Spleen (tissue), 11 donors: Measurements from ENCODE around the gene MPC2. TPM values are rescaled to one million over a fixed set of nuclear protein-coding genes. Genes with fewer than 3 reads are reported as not detected.

Experiments used
- DNase-seq: peaks from one replicate; pipeline ENCODE4 v3.0.0-alpha.2; 2020
- H3K27ac ChIP-seq, 8 donors: fragments of 200-600 bp; sonication (generic) in 7 of 8; 1 replicate in 4 of 8; 2 replicates in 4 of 8; pipeline versions ENCODE4 v1.5.0 to v1.8.0; 2016 to 2021; ENCODE audit warnings: inconsistent platforms in 4 of 8, mild to moderate bottlenecking in 4 of 8, moderate library complexity in 1 of 8
- H3K27me3 ChIP-seq, 7 donors: fragments of 200-600 bp; sonication (generic) in 6 of 7; replicated peaks in 1 of 7; 1 replicate in 4 of 7; 2 replicates in 3 of 7; pipeline versions ENCODE4 v1.5.0 to v1.8.0; 2016 to 2021; ENCODE audit warnings: inconsistent platforms in 3 of 7, mild to moderate bottlenecking in 1 of 7
- H3K36me3 ChIP-seq, 6 donors: fragments of 200-600 bp; sonication (generic) in 5 of 6; 1 replicate in 4 of 6; 2 replicates in 2 of 6; pipeline versions ENCODE4 v1.5.0 to v1.8.0; 2016 to 2021; ENCODE audit warnings: inconsistent platforms in 2 of 6
- H3K4me1 ChIP-seq, 6 donors: fragments of 200-600 bp; sonication (generic) in 5 of 6; 1 replicate in 3 of 6; 2 replicates in 3 of 6; pipeline versions ENCODE4 v1.5.0 to v1.8.0; 2016 to 2021; ENCODE audit warnings: inconsistent platforms in 3 of 6
- H3K4me3 ChIP-seq, 8 donors: fragments of 200-600 bp; sonication (generic) in 7 of 8; 1 replicate in 4 of 8; 2 replicates in 4 of 8; pipeline versions ENCODE4 v1.5.0 to v1.8.0; 2016 to 2021; ENCODE audit warnings: inconsistent platforms in 4 of 8, mild to moderate bottlenecking in 4 of 8, moderate library complexity in 2 of 8
- H3K9me3 ChIP-seq, 8 donors: fragments of 200-600 bp; sonication (generic) in 7 of 8; 1 replicate in 4 of 8; 2 replicates in 4 of 8; pipeline versions ENCODE4 v1.5.0 to v1.8.0; 2016 to 2021; ENCODE audit warnings: inconsistent platforms in 4 of 8
- POLR2A ChIP-seq, 3 donors: fragments of 450-650 bp; IDR thresholded peaks; one replicate each; pipeline ENCODE4 v1.5.1; 2017; ENCODE audit warnings: antibody characterized with exemption in 3 of 3, mild to moderate bottlenecking in 1 of 3
- POLR2AphosphoS5 ChIP-seq, 3 donors: sonication (generic); formaldehyde crosslinking; IDR thresholded peaks; one replicate each; pipeline ENCODE4 v1.5.1; 2017; ENCODE audit warnings: antibody characterized with exemption in 3 of 3
- WGBS, 5 donors: extraction: QIAGEN DNeasy Blood & Tissue Kit in 3 of 5; methylation state at CpG; one replicate each; pipeline versions ENCODE4 v1.1.5 to v1.1.7; 2013 to 2018; 5-methylcytosine and 5-hydroxymethylcytosine counted together
- intact Hi-C: fragments of 100-400 bp; cut with DNase I; formaldehyde crosslinking; loops from one replicate; pipeline ENCODE4 v1.15.0; 2023; ENCODE audit warnings: low total_unique reads
- polyA plus RNA-seq, 3 donors: library from polyadenylated mRNA; stranded (reverse); fragments of 200-250 nt; gene quantifications; one replicate each; pipeline ENCODE4 v1.2.1, GENCODE V29; 2013
- total RNA-seq, 7 donors: library from RNA; depleted of rRNA in 3 of 7; stranded (reverse); fragments of >200 nt in 3 of 7; fragmentation: NEBNext Ultra II Directional in 4 of 7; extraction: Animal tissue kit (Norgen Biotek cat#: 25700) in 4 of 7; gene quantifications; one replicate each; pipeline versions ENCODE4 v1.1.0 to v1.2.1, GENCODE V29; 2016 to 2021
- TF ChIP-seq, protein P1 (sequence below), 11 experiments: fragments of 200-600 bp in 7 of 11; fragments of 450-650 bp in 4 of 11; sonication (generic) in 4 of 11; IDR thresholded peaks in 8 of 11; conservative IDR thresholded peaks in 3 of 11; 1 replicate in 7 of 11; 2 replicates in 4 of 11; pipeline versions ENCODE4 v1.4.0 to v1.8.0; 2016 to 2021; ENCODE audit warnings: antibody characterized with exemption in 11 of 11, inconsistent platforms in 4 of 11, mild to moderate bottlenecking in 1 of 11
- donor health status: healthy with polysubstance abuse.
- donor health status: DM: no; HTN: no; CAD: no; lungs with moderate emphysema.
- donor health status: DM: no; HTN: no; CAD: no.
- donor health status: Bipolar disorder and iron deficiency.
- donor health status: healthy.
- donor health status: DM: no; HTN: no; CAD: no.
- donor health status: DM: yes; HTN: yes; CAD: no.

Gene MPC2
- total and polyA plus RNA-seq, 10 donors, result 23.0 to 47.4 (median 30.2) TPM

DNA sequence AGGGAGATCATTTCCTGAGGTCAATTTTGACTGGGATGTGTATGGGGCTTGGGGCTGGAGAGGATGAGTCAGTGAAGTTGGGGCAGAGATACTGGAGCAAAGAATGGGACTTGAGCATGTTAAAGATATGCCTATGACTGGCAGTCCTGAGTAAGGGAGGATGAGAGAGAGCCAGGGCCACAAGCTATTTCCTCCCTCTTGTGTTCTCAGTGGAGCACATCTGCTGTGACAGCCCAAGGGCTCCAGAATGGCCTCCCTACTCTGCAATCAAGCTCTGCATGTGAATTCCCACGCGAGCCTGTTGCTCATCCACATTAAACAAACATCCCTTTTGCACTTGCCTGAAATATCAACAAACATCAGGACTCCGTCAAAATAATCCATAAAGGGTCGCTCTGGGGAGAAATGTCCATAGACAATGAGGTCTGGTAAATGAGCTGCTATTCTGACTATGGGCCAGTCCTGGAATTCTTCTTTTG lies 32.2 kb downstream of the MPC2 start:
- Histone ChIP-seq H3K4me3 (no peak overlapping the region), H3K36me3 (no peaks in the 10 kb centered on the region), H3K4me1 (peaks cover 0 to 9% (median 2%) of the 10 kb centered on the region in 6 donors), H3K27ac (peak overlapping the region in 5 of 8 donors; percentile 2 to 53 (median 34)), H3K27me3 (no peaks in the 10 kb centered on the region), H3K9me3 (peaks cover 2 to 10% (median 7%) of the 10 kb centered on the region in 8 donors)
- DNase-seq, result no peak
- WGBS, 5 donors, result 82 to 86% (median 85%) methylated on average over 4 of the region's 4 CpGs
- TF ChIP-seq, protein P1, sequence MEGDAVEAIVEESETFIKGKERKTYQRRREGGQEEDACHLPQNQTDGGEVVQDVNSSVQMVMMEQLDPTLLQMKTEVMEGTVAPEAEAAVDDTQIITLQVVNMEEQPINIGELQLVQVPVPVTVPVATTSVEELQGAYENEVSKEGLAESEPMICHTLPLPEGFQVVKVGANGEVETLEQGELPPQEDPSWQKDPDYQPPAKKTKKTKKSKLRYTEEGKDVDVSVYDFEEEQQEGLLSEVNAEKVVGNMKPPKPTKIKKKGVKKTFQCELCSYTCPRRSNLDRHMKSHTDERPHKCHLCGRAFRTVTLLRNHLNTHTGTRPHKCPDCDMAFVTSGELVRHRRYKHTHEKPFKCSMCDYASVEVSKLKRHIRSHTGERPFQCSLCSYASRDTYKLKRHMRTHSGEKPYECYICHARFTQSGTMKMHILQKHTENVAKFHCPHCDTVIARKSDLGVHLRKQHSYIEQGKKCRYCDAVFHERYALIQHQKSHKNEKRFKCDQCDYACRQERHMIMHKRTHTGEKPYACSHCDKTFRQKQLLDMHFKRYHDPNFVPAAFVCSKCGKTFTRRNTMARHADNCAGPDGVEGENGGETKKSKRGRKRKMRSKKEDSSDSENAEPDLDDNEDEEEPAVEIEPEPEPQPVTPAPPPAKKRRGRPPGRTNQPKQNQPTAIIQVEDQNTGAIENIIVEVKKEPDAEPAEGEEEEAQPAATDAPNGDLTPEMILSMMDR (IDR thresholded peaks at IDR 0.05 in 8 of 11, conservative IDR thresholded peaks at IDR 0.05 in 3 of 11), result no peak
- TF ChIP-seq POLR2AphosphoS5 (IDR thresholded peaks at IDR 0.05) (no peak), POLR2A (IDR thresholded peaks at IDR 0.05) (no peak)
- intact Hi-C loops, result no loop called here

DNA sequence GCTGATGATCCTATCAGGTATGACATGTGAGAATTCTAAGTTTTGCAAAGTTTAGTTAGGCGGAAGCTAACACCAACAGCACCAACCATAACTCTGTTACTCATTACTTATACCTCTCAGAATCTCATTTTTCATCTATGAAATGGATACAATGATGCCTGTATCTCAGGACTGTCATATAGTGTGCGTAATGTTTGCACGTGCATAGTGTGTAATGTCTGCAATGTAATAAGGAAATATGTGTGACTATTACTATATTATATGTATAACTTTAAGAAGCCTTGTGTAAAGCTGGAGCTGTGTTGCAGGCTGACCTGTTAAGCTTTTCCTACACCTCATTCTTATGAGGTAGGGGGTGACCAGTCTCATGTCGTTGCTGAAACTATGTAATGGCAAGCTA lies 36.0 kb downstream of the MPC2 start:
- DNase-seq, result no peak
- H3K9me3 ChIP-seq, result no peaks in the 10 kb centered on the region
- H3K36me3 ChIP-seq, result no peaks in the 10 kb centered on the region
- intact Hi-C loops, result no loop called here
- H3K27ac ChIP-seq, result no peak overlapping the region
- H3K4me3 ChIP-seq, result no peak overlapping the region
- 93 to 98% (median 96%) methylated on average over 4 of the region's 4 CpGs for WGBS, 5 donors
- peaks cover 0 to 8% (median 2%) of the 10 kb centered on the region in 6 donors for H3K4me1 ChIP-seq
- TF ChIP-seq POLR2AphosphoS5 (IDR thresholded peaks at IDR 0.05), result no peak
- no peak for TF ChIP-seq POLR2A (IDR thresholded peaks at IDR 0.05)
- TF ChIP-seq, protein P1 (IDR thresholded peaks at IDR 0.05 in 8 of 11, conservative IDR thresholded peaks at IDR 0.05 in 3 of 11), result no peak
- H3K27me3 ChIP-seq, result no peaks in the 10 kb centered on the region

DNA sequence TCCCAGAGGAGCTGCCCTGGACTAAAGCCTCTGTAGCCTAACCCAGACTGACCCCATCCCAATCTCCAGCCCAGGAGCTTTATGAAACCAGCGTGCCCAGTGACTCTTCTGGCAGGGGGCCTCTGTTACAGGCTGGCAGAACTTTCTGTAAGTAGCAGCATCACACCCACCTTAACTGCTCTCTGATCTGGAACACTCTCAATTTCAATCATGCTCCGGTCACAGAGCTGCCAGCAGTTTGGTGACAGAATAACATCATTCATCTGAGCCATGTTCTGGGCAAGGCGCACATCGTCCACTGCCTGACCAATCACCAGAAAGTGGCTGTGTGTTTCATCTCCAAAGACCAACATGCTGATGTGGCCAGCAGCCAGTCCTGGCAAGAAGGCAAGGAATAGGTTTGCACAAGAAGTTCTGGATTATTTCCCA lies 37.6 kb downstream of the MPC2 start:
- Histone ChIP-seq H3K27me3 (no peaks in the 10 kb centered on the region), H3K27ac (no peak overlapping the region), H3K4me1 (no peaks in the 10 kb centered on the region), H3K9me3 (no peaks in the 10 kb centered on the region), H3K4me3 (no peak overlapping the region), H3K36me3 (no peaks in the 10 kb centered on the region)
- TF ChIP-seq POLR2AphosphoS5 (IDR thresholded peaks at IDR 0.05), result no peak
- TF ChIP-seq, protein P1 (IDR thresholded peaks at IDR 0.05 in 8 of 11, conservative IDR thresholded peaks at IDR 0.05 in 3 of 11), result no peak
- no peak for DNase-seq
- intact Hi-C loops, result no loop called here
- WGBS, 5 donors, result 79 to 94% (median 81%) methylated on average over 4 of the region's 4 CpGs

DNA sequence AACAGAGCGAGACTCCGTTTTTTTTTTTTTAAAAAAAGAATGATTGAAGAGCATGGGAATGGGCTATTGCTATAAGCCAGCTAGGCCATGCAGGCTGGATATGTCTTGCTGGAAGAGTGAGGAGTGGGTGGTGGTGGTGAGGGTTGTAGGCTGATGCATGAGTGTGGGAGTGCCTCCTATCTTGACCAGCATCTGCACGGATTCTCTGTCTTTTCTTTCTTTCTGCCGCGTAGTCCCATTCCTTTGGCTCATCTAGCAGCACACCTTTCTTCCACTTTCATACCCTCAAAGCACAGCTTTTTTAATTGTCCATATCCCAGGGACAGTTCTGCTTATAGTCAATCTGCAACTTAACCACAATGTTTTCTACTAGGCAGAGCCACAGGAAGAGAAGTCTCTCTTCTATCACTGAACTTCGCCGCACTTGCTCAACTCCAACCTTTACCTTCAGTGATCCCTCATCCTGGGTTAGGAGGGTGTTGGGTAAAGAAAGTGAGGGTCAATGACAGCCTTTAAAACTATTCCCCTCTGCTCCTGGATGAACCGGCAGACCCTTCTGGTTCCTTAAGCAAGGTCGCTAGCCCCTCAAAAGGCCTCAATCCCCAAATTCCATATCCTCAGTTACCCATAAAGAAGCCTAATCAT lies 38.2 kb downstream of the MPC2 start:
- Histone ChIP-seq H3K27ac (no peak overlapping the region), H3K9me3 (no peaks in the 10 kb centered on the region), H3K4me1 (no peaks in the 10 kb centered on the region), H3K36me3 (no peaks in the 10 kb centered on the region), H3K4me3 (no peak overlapping the region), H3K27me3 (no peaks in the 10 kb centered on the region)
- TF ChIP-seq POLR2AphosphoS5 (IDR thresholded peaks at IDR 0.05) (no peak), POLR2A (IDR thresholded peaks at IDR 0.05) (no peak)
- TF ChIP-seq, protein P1 (IDR thresholded peaks at IDR 0.05 in 8 of 11, conservative IDR thresholded peaks at IDR 0.05 in 3 of 11), result no peak
- intact Hi-C loops, result no loop called here
- WGBS, 5 donors, result 90 to 95% (median 92%) methylated on average over 9 of the region's 9 CpGs
- DNase-seq, result no peak
